LNCAP (cell line): Measurements from ENCODE around the gene CBLB.

Source experiments
- TF ChIP-seq, protein P1 (sequence below): fragments of 450-650 bp; IDR thresholded peaks from 2 replicates; pipeline ENCODE4 v1.5.1; 2017; ENCODE audit warnings: mild to moderate bottlenecking

CBLB gene

GRCh38 chr3:105868742-105869530 is at the start of gene CBLB:
TSS of gene CBLB (minus strand) at chr3:105869012. CDS start at chr3:105867577, 1,435 bp downstream.
- TF ChIP-seq, protein P1, sequence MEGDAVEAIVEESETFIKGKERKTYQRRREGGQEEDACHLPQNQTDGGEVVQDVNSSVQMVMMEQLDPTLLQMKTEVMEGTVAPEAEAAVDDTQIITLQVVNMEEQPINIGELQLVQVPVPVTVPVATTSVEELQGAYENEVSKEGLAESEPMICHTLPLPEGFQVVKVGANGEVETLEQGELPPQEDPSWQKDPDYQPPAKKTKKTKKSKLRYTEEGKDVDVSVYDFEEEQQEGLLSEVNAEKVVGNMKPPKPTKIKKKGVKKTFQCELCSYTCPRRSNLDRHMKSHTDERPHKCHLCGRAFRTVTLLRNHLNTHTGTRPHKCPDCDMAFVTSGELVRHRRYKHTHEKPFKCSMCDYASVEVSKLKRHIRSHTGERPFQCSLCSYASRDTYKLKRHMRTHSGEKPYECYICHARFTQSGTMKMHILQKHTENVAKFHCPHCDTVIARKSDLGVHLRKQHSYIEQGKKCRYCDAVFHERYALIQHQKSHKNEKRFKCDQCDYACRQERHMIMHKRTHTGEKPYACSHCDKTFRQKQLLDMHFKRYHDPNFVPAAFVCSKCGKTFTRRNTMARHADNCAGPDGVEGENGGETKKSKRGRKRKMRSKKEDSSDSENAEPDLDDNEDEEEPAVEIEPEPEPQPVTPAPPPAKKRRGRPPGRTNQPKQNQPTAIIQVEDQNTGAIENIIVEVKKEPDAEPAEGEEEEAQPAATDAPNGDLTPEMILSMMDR = no peak

- TF ChIP-seq, protein P1 = no peak
These were observed 48.0 kb upstream of the CBLB start for GRCh38 chr3:105916767-105917166.

GRCh38 chr3:105915524-105915923 is 46.7 kb upstream of the CBLB start:
- TF ChIP-seq, protein P1 = no peak

DNA sequence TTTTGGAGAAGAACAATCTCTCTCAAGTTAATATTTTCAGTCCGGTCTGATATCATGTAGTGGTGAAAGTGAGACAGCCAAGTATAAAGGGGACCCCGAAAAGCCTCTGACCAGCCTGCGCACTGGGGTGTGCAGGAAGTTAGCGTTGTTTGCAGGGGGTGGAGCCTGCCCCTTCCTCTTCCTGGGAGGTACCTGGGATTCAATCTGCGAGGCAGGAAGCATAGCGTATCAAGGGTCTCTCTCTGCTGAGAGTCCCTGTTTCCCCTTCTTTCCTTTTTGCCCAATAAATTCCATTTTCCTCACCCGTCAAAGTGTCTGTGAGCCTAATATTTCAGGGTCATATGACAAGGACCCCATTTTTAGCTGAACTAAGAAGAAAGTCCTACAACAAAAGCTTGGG is 44.8 kb upstream of the CBLB start:
- TF ChIP-seq, protein P1 = no peak

DNA sequence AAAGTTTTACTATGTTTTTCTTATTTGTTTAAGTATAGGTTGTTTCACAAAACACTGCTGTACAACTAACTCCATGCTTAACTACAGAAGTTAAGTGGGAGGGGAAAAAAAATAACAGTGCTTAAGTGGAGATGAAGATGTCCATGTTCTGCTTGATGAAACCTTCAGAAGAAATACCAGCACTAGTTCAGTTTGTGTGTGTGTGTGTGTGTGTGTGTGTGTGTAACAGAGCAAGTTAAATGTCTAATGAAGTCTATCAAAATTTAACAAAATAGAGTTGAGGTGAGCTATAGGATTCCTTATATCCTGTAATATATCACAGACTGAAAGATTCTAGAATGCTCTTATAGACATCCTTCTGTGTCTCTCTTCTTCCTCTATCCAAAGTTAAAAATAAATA is 44.1 kb upstream of the CBLB start:
- TF ChIP-seq, protein P1 = no peak

GRCh38 chr3:105911496-105911895 is 42.7 kb upstream of the CBLB start:
- TF ChIP-seq, protein P1 = no peak

- TF ChIP-seq, protein P1 = no peak
These were observed 39.0 kb upstream of the CBLB start for GRCh38 chr3:105907777-105908176.
